Brain pericyte (primary cell): ENCODE measurements around the gene D2HGDH.
"Not testable (repeated sequence)": the region's sequence is repeated elsewhere in the genome, so short reads cannot be mapped to it uniquely, and the experiment has no call there.

ENCODE experiments used
- DNase-seq: peaks from one replicate; pipeline ENCODE4 v3.0.0-alpha.2; 2012; ENCODE audit warnings: low read depth, low spot score

D2HGDH gene

GRCh38 chr2:241748468-241749256, 14.2 kb downstream of the D2HGDH start:
- DNase-seq, result no peak

- DNase-seq, result no peak
Measured at GRCh38 chr2:241750076-241750840, 15.8 kb downstream of the D2HGDH start.

- DNase-seq, result no peak
Measured at GRCh38 chr2:241751152-241751551, 16.7 kb downstream of the D2HGDH start.

- no peak for DNase-seq
Measured at GRCh38 chr2:241751776-241752175, 17.3 kb downstream of the D2HGDH start.

- no peak for DNase-seq
Measured at GRCh38 chr2:241752253-241752652, 17.8 kb downstream of the D2HGDH start.

- DNase-seq, result no peak
Measured at GRCh38 chr2:241752689-241753276, 18.4 kb downstream of the D2HGDH start.

GRCh38 chr2:241753493-241753892, 19.1 kb downstream of the D2HGDH start:
- no peak for DNase-seq

- DNase-seq, result no peak
Measured at GRCh38 chr2:241754042-241754441, 19.6 kb downstream of the D2HGDH start.

GRCh38 chr2:241755166-241755565, 20.7 kb downstream of the D2HGDH start:
- DNase-seq, result no peak

GRCh38 chr2:241755777-241756176, 21.3 kb downstream of the D2HGDH start:
- DNase-seq, result no peak

- DNase-seq, result no peak
Measured at GRCh38 chr2:241759067-241759807, 24.8 kb downstream of the D2HGDH start.

- DNase-seq, result not testable (repeated sequence)
Measured at GRCh38 chr2:241759893-241760292, 25.5 kb downstream of the D2HGDH start.

- no peak for DNase-seq
Measured at GRCh38 chr2:241760301-241760771, 25.9 kb downstream of the D2HGDH start.

GRCh38 chr2:241762321-241762932, 28.0 kb downstream of the D2HGDH start:
- no peak for DNase-seq

GRCh38 chr2:241762933-241763369, 28.5 kb downstream of the D2HGDH start:
- DNase-seq, result no peak

GRCh38 chr2:241763551-241764274, 29.3 kb downstream of the D2HGDH start:
- no peak for DNase-seq

- DNase-seq, result no peak
Measured at GRCh38 chr2:241764275-241765241, 30.1 kb downstream of the D2HGDH start.

GRCh38 chr2:241767464-241768250, 33.2 kb downstream of the D2HGDH start:
- DNase-seq, result no peak
